A673 (cell line): ENCODE results near the gene FAAP100.
"Not testable (repeated sequence)": the region's sequence is repeated elsewhere in the genome, so short reads cannot be mapped to it uniquely, and the experiment has no call there.

ENCODE experiments used
- CTCF ChIP-seq: fragments of 300-800, 200-600 bp; sonication (generic); conservative IDR thresholded peaks from 2 replicates; pipeline ENCODE4 v1.5.1; 2017; ENCODE audit warnings: low read depth, mild to moderate bottlenecking, antibody characterized with exemption, low read length, moderate library complexity, mixed read lengths
- EZH2 ChIP-seq: fragments of 200-600 bp; sonication (generic); IDR thresholded peaks from 2 replicates; pipeline ENCODE4 v1.6.1; 2017; ENCODE audit warnings: borderline replicate concordance, low read depth, mild to moderate bottlenecking, mixed read lengths, antibody characterized with exemption, low read length; ENCODE audit not compliant: poor library complexity, severe bottlenecking

- not testable (repeated sequence) for TF ChIP-seq CTCF, EZH2
Observed at GRCh38 chr17:81531998-81532404, 20.2 kb downstream of the FAAP100 start.
